Psoas muscle (tissue), 8 donors: ENCODE results near the gene HAUS2. TPM values are rescaled to one million over a fixed set of nuclear protein-coding genes. Genes with fewer than 3 reads are reported as not detected.

Experiments
- ATAC-seq, 4 donors: fragments of 200-7000 bp; cut with Tn5 transposase; one replicate each; pipeline ENCODE4 v1.9.1; 2020; ENCODE audit warnings: moderate library complexity in 3 of 4, mild to moderate bottlenecking in 2 of 4
- DNase-seq, 2 donors: peaks; one replicate each; pipeline ENCODE4 v3.0.0-alpha.2; 2020
- H3K27ac ChIP-seq: fragments of 200-600 bp; one replicate; pipeline ENCODE4 v1.8.0; 2022
- H3K27me3 ChIP-seq, 3 donors: fragments of 200-600 bp in 1 of 3; one replicate each; pipeline versions ENCODE4 v1.6.1 to v1.8.0; 2013 to 2022; ENCODE audit warnings: low read length in 2 of 3, mild to moderate bottlenecking in 2 of 3, moderate library complexity in 1 of 3; ENCODE audit not compliant: insufficient read depth in 3 of 3
- H3K36me3 ChIP-seq, 2 donors: fragments of 200-600 bp in 1 of 2; one replicate each; pipeline versions ENCODE4 v1.6.1 to v1.8.0; 2013 to 2022; ENCODE audit warnings: low read depth in 1 of 2, mild to moderate bottlenecking in 1 of 2, moderate library complexity in 1 of 2; ENCODE audit not compliant: insufficient read depth in 1 of 2
- H3K4me1 ChIP-seq: fragments of 200-600 bp; one replicate; pipeline ENCODE4 v1.8.0; 2022
- H3K4me3 ChIP-seq: fragments of 200-600 bp; one replicate; pipeline ENCODE4 v1.8.0; 2022; ENCODE audit warnings: mild to moderate bottlenecking
- H3K9me3 ChIP-seq: fragments of 200-600 bp; one replicate; pipeline ENCODE4 v1.8.0; 2022
- CTCF ChIP-seq: fragments of 200-600 bp; IDR thresholded peaks from one replicate; pipeline ENCODE4 v1.8.0; 2022; ENCODE audit warnings: antibody characterized with exemption
- WGBS, 3 donors: extraction: QIAGEN DNeasy Blood & Tissue Kit; methylation state at CpG; one replicate each; pipeline versions ENCODE4 v1.1.6 to v1.1.7; 2013; 5-methylcytosine and 5-hydroxymethylcytosine counted together
- intact Hi-C, 2 donors: fragments of 100-400 bp; cut with DNase I; formaldehyde crosslinking; loops; one replicate each; pipeline versions ENCODE4 v1.11.0 to v1.14.2; 2022
- polyA plus RNA-seq, 3 donors: library from polyadenylated mRNA; stranded (reverse); fragments of 200-250 nt; gene quantifications; one replicate each; pipeline ENCODE4 v1.2.3, GENCODE V29; 2013
- total RNA-seq, 4 donors: library from RNA; stranded (reverse); fragmentation: NEBNext Ultra II Directional in 2 of 4; extraction: Animal tissue kit (Norgen Biotek cat#: 25700) in 2 of 4; gene quantifications; one replicate each; pipeline versions ENCODE4 v1.2.1 to v1.2.4, GENCODE V29; 2021 to 2023
- donor health status: healthy with polysubstance abuse.
- donor health status: DM: no; HTN: no; CAD: no; lungs with moderate emphysema.
- donor health status: Bipolar disorder and iron deficiency.
- donor health status: healthy.
- donor health status: DM: yes; HTN: yes; CAD: no.
- donor health status: DM: no; HTN: no; CAD: no.
- donor health status: DM: no; HTN: no; CAD: no.
- donor health status: DM: yes; HTN: yes; CAD: no.

Gene HAUS2
- total and polyA plus RNA-seq, 7 donors: 9.1 to 17.3 (median 11.3) TPM

DNA sequence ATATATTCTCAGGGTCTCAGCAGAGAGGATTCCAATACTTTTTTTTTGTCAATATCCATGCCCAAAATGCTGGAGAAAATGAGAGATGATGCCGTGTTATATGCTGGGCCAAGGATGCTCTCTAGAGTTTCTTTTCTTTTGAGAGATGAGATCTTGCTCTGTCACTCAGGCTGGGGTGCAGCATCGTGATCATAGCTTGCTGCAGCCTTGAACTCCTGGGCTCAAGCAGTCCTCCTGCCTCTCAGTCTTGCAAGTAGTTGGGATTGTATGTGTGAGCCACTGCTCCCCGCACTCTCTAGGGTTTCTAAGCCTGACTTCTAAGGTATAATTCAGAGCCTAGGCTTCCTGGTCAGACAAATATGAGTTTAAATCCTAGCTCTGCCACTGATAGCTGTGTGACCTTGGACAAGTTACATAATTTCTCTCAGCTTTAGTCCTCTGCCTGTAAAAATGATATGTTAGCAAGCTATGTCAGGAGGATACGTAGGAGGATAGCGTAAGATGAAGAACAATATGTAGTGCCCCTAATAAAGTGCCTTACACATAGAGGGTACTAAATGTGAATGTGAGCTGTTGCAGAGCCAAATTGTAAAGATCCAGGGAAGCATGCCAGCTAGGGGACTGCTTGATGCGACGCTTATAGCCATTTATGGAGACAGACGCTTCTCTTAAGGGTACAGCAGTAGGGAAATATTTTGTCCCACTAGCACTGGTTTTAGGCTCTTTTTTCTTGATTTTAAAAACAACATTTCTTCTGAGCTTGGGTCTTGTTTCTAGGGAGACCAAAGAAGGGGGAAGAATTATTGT, 34.1 kb downstream of the HAUS2 start:
- 81 to 85% (median 85%) methylated on average over 8 of the region's 8 CpGs for WGBS, 3 donors
- Histone ChIP-seq H3K9me3 (no peaks in the 10 kb centered on the region), H3K36me3 (peaks cover 0 to 18% of the 10 kb centered on the region in 2 donors), H3K4me1 (peaks cover 12% of the 10 kb centered on the region), H3K4me3 (no peak overlapping the region), H3K27me3 (no peaks in the 10 kb centered on the region), H3K27ac (no peak overlapping the region)
- intact Hi-C loops: loop anchor here in 1 of 2 donors (5.0 kb wide), 1 partner anchor 70 kb away; no protein-coding TSS in a partner anchor
- TF ChIP-seq CTCF: no peak
- no peak for DNase-seq
- ATAC-seq: no peak

DNA sequence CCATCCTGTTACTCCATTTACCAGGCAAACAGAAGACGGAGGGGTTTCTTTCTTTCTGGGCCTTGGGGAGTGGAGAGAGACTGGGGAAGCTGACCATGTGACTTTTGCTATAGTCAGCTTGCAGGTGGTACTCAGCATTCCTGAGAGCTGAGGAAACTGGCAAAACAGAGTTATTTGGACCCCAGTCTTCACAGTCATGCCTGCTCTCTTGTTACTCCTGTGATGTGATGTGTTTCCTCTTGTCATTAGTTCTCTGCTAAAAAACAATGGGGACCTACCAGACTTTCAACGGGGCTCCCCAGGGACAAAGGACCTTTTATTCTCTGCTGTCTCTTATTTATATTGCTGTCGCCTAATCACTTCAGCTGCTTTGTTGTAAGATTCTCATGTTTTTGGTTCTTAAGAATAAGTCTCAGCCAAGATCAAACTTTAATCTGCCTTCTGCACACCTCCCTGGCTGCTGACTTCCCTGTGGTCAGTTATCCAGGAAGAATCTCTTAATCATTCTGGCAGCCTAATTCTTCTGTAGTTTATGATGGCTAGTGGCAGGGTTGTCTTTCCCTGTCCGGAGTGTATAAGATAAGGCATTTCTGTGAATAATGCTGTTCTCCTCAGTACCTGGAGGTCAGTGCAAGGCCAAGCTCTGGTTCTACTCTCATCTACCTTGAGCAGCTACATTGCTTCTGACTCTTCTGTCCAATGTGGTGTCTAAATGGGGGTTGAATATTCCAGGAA, 35.6 kb downstream of the HAUS2 start:
- TF ChIP-seq CTCF: no peak
- WGBS, 3 donors: 54 to 56% (median 55%) methylated on average over 4 of the region's 4 CpGs
- H3K4me3 ChIP-seq: no peak overlapping the region
- peak overlapping the region; percentile 3 for H3K27ac ChIP-seq
- DNase-seq: no peak
- no peak for ATAC-seq
- peaks cover 7% of the 10 kb centered on the region for H3K4me1 ChIP-seq
- H3K27me3 ChIP-seq: no peaks in the 10 kb centered on the region
- H3K9me3 ChIP-seq: no peaks in the 10 kb centered on the region
- intact Hi-C loops: loop anchor here in 1 of 2 donors (5.0 kb wide), 1 partner anchor 68 kb away; no protein-coding TSS in a partner anchor
- H3K36me3 ChIP-seq: peaks cover 0 to 18% of the 10 kb centered on the region in 2 donors

- 87 to 91% (median 87%) methylated on average over 5 of the region's 5 CpGs for WGBS, 3 donors
Observed at GRCh38 chr15:42590619-42591237, 42.1 kb downstream of the HAUS2 start.

More at GRCh38 chr15:42590619-42591237, 42.1 kb downstream of the HAUS2 start:
- DNase-seq (no peak), ATAC-seq (no peak)
- no peaks in the 10 kb centered on the region for H3K9me3 ChIP-seq
- H3K4me3 ChIP-seq: no peak overlapping the region
- intact Hi-C loops: no loop called here
- H3K4me1 ChIP-seq: peaks cover 13% of the 10 kb centered on the region
- peaks cover 0 to 14% of the 10 kb centered on the region in 2 donors for H3K36me3 ChIP-seq
- H3K27ac ChIP-seq: no peak overlapping the region
- no peak for TF ChIP-seq CTCF
- H3K27me3 ChIP-seq: no peaks in the 10 kb centered on the region
